Activated CD8-positive, alpha-beta T cell treated with anti-CD3 and anti-CD28 coated beads for 36 hours (primary cell): ENCODE data around the gene PRCC. TPM values are rescaled to one million over a fixed set of nuclear protein-coding genes. Genes with fewer than 3 reads are reported as not detected.

ENCODE experiments used
- ATAC-seq: fragments of 200-7000 bp; cut with Tn5 transposase; one replicate; pipeline ENCODE4 v1.10.0; 2021; ENCODE audit warnings: mild to moderate bottlenecking, moderate library complexity
- CTCF ChIA-PET: fragments of 350-600 bp; sonication (Branson Sonifier 250); formaldehyde crosslinking; loops from one replicate; lab custom pipeline; 2021; ENCODE audit warnings: antibody characterized with exemption; lab: Charles Lee
- POLR2A ChIA-PET: fragments of 350-600 bp; sonication (Branson Sonifier 250); formaldehyde crosslinking; loops from one replicate; lab custom pipeline; 2021; ENCODE audit warnings: antibody characterized with exemption; lab: Charles Lee
- DNase-seq: peaks from one replicate; pipeline ENCODE4 v3.0.0-alpha.2; 2020
- H3K27ac Mint-ChIP-seq: one replicate; pipeline ENCODE4 v1.8.0; 2021; ENCODE audit warnings: mild to moderate bottlenecking, mixed read lengths
- H3K27me3 Mint-ChIP-seq: one replicate; pipeline ENCODE4 v1.8.0; 2021; ENCODE audit warnings: mixed read lengths
- H3K36me3 Mint-ChIP-seq: one replicate; pipeline ENCODE4 v1.8.0; 2021; ENCODE audit warnings: low read depth, mixed read lengths
- H3K4me1 Mint-ChIP-seq: one replicate; pipeline ENCODE4 v1.8.0; 2021; ENCODE audit warnings: low read depth, mixed read lengths
- H3K4me3 Mint-ChIP-seq: one replicate; pipeline ENCODE4 v1.8.0; 2021; ENCODE audit warnings: mild to moderate bottlenecking, moderate library complexity, mixed read lengths
- H3K9me3 Mint-ChIP-seq: one replicate; pipeline ENCODE4 v1.8.0; 2021; ENCODE audit warnings: mixed read lengths
- CTCF ChIP-seq: fragments of 200-600 bp; IDR thresholded peaks from one replicate; pipeline ENCODE4 v1.8.0; 2022; ENCODE audit warnings: antibody characterized with exemption, mild to moderate bottlenecking
- intact Hi-C: fragments of 100-400 bp; cut with micrococcal nuclease; formaldehyde crosslinking; loops from one replicate; pipeline ENCODE4 v1.10.0; 2022
- total RNA-seq, 2 experiments: library from RNA; stranded (reverse); gene quantifications; one replicate each; pipeline ENCODE4 v1.2.3, GENCODE V29; 2021

Gene PRCC
- total RNA-seq, 2 experiments from 2014 or later: 69.8 to 70.6 TPM

- no peak overlapping the region for H3K4me3 Mint-ChIP-seq
- no peak for ATAC-seq
- H3K27ac Mint-ChIP-seq: peak overlapping the region; percentile 34
- CTCF ChIA-PET: interaction anchor here (1.3 to 7.5 kb wide), 2 partner anchors 24 to 39 kb away, joined by 3 to 92 read pairs; partner anchors contain the start of genes ISG20L2, METTL25B and MRPL24
- no peak for DNase-seq
- H3K9me3 Mint-ChIP-seq: no peaks in the 10 kb centered on the region
- H3K4me1 Mint-ChIP-seq: peaks cover 22% of the 10 kb centered on the region
- intact Hi-C loops: loop anchor here (2.0 to 5.0 kb wide), 2 partner anchors 13 to 38 kb away; partner anchors contain the start of genes ISG20L2 and METTL25B
- H3K36me3 Mint-ChIP-seq: peaks cover 21% of the 10 kb centered on the region
- no peaks in the 10 kb centered on the region for H3K27me3 Mint-ChIP-seq
- no peak for TF ChIP-seq CTCF
- POLR2A ChIA-PET: interaction anchor here (4.1 to 5.0 kb wide), 2 partner anchors 14 to 38 kb away, joined by 35 to 41 read pairs; partner anchors contain the start of genes HDGF, ISG20L2 and METTL25B
Measured at GRCh38 chr1:156765666-156766065, 1.7 kb upstream of the PRCC start.

GRCh38 chr1:156766298-156767100, 836 bp upstream of the PRCC start:
- H3K4me3 Mint-ChIP-seq: no peak overlapping the region
- H3K4me1 Mint-ChIP-seq: peaks cover 30% of the 10 kb centered on the region
- H3K27ac Mint-ChIP-seq: no peak overlapping the region
- POLR2A ChIA-PET: interaction anchor here (0.7 to 5.0 kb wide), 10 partner anchors 15 to 1697 kb away, joined by 3 to 41 read pairs (median 4); partner anchors contain the start of genes HDGF, ISG20L2, METTL25B and MRPL24
- TF ChIP-seq CTCF: no peak
- DNase-seq (no peak), ATAC-seq (peak; percentile 0)
- CTCF ChIA-PET: interaction anchor here (0.7 to 7.5 kb wide), 11 partner anchors 10 to 93 kb away, joined by 3 to 92 read pairs (median 3); partner anchors contain the start of genes CRABP2, ISG20L2, METTL25B and MRPL24
- no peaks in the 10 kb centered on the region for H3K9me3 Mint-ChIP-seq
- no peaks in the 10 kb centered on the region for H3K27me3 Mint-ChIP-seq
- peaks cover 28% of the 10 kb centered on the region for H3K36me3 Mint-ChIP-seq
- intact Hi-C loops: loop anchor here (1.0 to 5.0 kb wide), 3 partner anchors 14 to 39 kb away; partner anchors contain the start of genes ISG20L2, METTL25B and MRPL24

- ChIA-PET CTCF (interaction anchor here (0.9 to 7.5 kb wide), 15 partner anchors 9 to 160 kb away, joined by 3 to 92 read pairs (median 4); partner anchors contain the start of genes CRABP2, ISG20L2, METTL25B and MRPL24), POLR2A (interaction anchor here (1.0 to 5.0 kb wide), 12 partner anchors 8 to 267 kb away, joined by 3 to 41 read pairs (median 4); partner anchors contain the start of genes HDGF, ISG20L2, MEF2D and METTL25B)
- H3K27ac Mint-ChIP-seq: no peak overlapping the region
- H3K4me1 Mint-ChIP-seq: peaks cover 38% of the 10 kb centered on the region
- peaks cover 37% of the 10 kb centered on the region for H3K36me3 Mint-ChIP-seq
- intact Hi-C loops: loop anchor here (1.0 to 5.0 kb wide), 3 partner anchors 15 to 41 kb away; partner anchors contain the start of genes ISG20L2, METTL25B and MRPL24
- no peaks in the 10 kb centered on the region for H3K9me3 Mint-ChIP-seq
- DNase-seq: peak; percentile 44
- H3K4me3 Mint-ChIP-seq: no peak overlapping the region
- no peaks in the 10 kb centered on the region for H3K27me3 Mint-ChIP-seq
- TF ChIP-seq CTCF: no peak
- ATAC-seq: no peak
Measured at GRCh38 chr1:156767879-156768604, 707 bp downstream of the PRCC start.

- peaks cover 45% of the 10 kb centered on the region for H3K4me1 Mint-ChIP-seq
- H3K36me3 Mint-ChIP-seq: peaks cover 43% of the 10 kb centered on the region
- DNase-seq: no peak
- no peak overlapping the region for H3K4me3 Mint-ChIP-seq
- POLR2A ChIA-PET: interaction anchor here (0.6 to 5.0 kb wide), 10 partner anchors 8 to 91 kb away, joined by 3 to 41 read pairs (median 5); partner anchors contain the start of genes HDGF, ISG20L2, METTL25B and MRPL24
- TF ChIP-seq CTCF: no peak
- no peaks in the 10 kb centered on the region for H3K9me3 Mint-ChIP-seq
- no peaks in the 10 kb centered on the region for H3K27me3 Mint-ChIP-seq
- H3K27ac Mint-ChIP-seq: no peak overlapping the region
- intact Hi-C loops: loop anchor here (5.0 kb wide), 1 partner anchor 41 kb away; the partner anchor contains the start of genes ISG20L2 and METTL25B
- no peak for ATAC-seq
- CTCF ChIA-PET: interaction anchor here (0.9 to 7.5 kb wide), 8 partner anchors 8 to 159 kb away, joined by 3 to 92 read pairs (median 4); partner anchors contain the start of genes ISG20L2, METTL25B and NTRK1
Measured at GRCh38 chr1:156768610-156769295, 1.4 kb downstream of the PRCC start.
